GM19397 (cell line): ENCODE data around the gene CHST7.
A peak's percentile ranks its signal among the peaks of the same experiment; 100 is the strongest.
"Not testable (repeated sequence)": the region's sequence is repeated elsewhere in the genome, so short reads cannot be mapped to it uniquely, and the experiment has no call there.

Source experiments
- ATAC-seq: cut with Tn5 transposase; IDR thresholded peaks from one replicate; pipeline ENCODE4 v1.9.1; 2021; ENCODE audit warnings: mild to moderate bottlenecking, moderate library complexity; ENCODE audit not compliant: unreplicated experiment

The CHST7 gene

GRCh38 chrX:46573331-46573891, at the start of gene CHST7:
CHST7 (plus strand) TSS chrX:46573765; CDS start chrX:46573932, 167 bp downstream.
- ATAC-seq, result peak; percentile 48

- not testable (repeated sequence) for ATAC-seq
Measured at GRCh38 chrX:46528640-46529039, 44.9 kb upstream of the CHST7 start.

GRCh38 chrX:46529740-46530403, 43.7 kb upstream of the CHST7 start:
- ATAC-seq, result not testable (repeated sequence)

- ATAC-seq, result not testable (repeated sequence)
Measured at GRCh38 chrX:46530404-46530908, 43.1 kb upstream of the CHST7 start.

GRCh38 chrX:46531442-46531841, 42.1 kb upstream of the CHST7 start:
- ATAC-seq, result no peak

- no peak for ATAC-seq
Measured at GRCh38 chrX:46543441-46543840, 30.1 kb upstream of the CHST7 start.

- not testable (repeated sequence) for ATAC-seq
Measured at GRCh38 chrX:46544527-46544926, 29.0 kb upstream of the CHST7 start.

GRCh38 chrX:46545111-46546005, 28.2 kb upstream of the CHST7 start, which contains the start of gene ZNF674:
ZNF674 (minus strand) TSS chrX:46545421; CDS start chrX:46542087, 3,334 bp downstream.
- ATAC-seq, result peak; percentile 91

GRCh38 chrX:46547857-46548256, 25.7 kb upstream of the CHST7 start:
- no peak for ATAC-seq

GRCh38 chrX:46549914-46550313, 23.7 kb upstream of the CHST7 start:
- no peak for ATAC-seq

GRCh38 chrX:46551494-46552128, 22.0 kb upstream of the CHST7 start:
- no peak for ATAC-seq

GRCh38 chrX:46553935-46554334, 19.6 kb upstream of the CHST7 start:
- ATAC-seq, result no peak

- no peak for ATAC-seq
Measured at GRCh38 chrX:46554942-46555341, 18.6 kb upstream of the CHST7 start.

- no peak for ATAC-seq
Measured at GRCh38 chrX:46559062-46559461, 14.5 kb upstream of the CHST7 start.

- ATAC-seq, result peak; percentile 99
Measured at GRCh38 chrX:46561824-46562657, 11.5 kb upstream of the CHST7 start.

GRCh38 chrX:46567388-46567787, 6.2 kb upstream of the CHST7 start:
- no peak for ATAC-seq

- ATAC-seq, result no peak
Measured at GRCh38 chrX:46569621-46570020, 3.9 kb upstream of the CHST7 start.

GRCh38 chrX:46571423-46572339, 1.9 kb upstream of the CHST7 start:
- no peak for ATAC-seq

- ATAC-seq, result no peak
Measured at GRCh38 chrX:46572340-46572936, 1.1 kb upstream of the CHST7 start.
